GM23338 (cell line): ENCODE measurements around the gene ACD. TPM values are rescaled to one million over a fixed set of nuclear protein-coding genes. Genes with fewer than 3 reads are reported as not detected.

Experiments used
- ATAC-seq: fragments of 200-7000 bp; cut with Tn5 transposase; 3 replicates; pipeline ENCODE4 v1.9.1; 2020
- DNase-seq: peaks from one replicate; pipeline ENCODE4 v3.0.0-alpha.2; 2015; ENCODE audit warnings: low spot score
- H2AFZ ChIP-seq: fragments of 200-600 bp; sonication (generic); 2 replicates; pipeline ENCODE4 v1.8.0; 2016; ENCODE audit warnings: antibody characterized with exemption, mild to moderate bottlenecking, moderate library complexity
- H3F3A ChIP-seq: fragments of 200-600 bp; sonication (generic); replicated peaks from 2 replicates; pipeline ENCODE4 v1.8.0; 2017; ENCODE audit warnings: antibody characterized with exemption, mixed run types, low read depth
- H3K27ac ChIP-seq: fragments of 200-600 bp; sonication (generic); 2 replicates; pipeline ENCODE4 v1.6.1; 2016; ENCODE audit warnings: low read depth
- H3K27me3 ChIP-seq: fragments of 200-600 bp; sonication (generic); 2 replicates; pipeline ENCODE4 v1.8.0; 2016; ENCODE audit warnings: mild to moderate bottlenecking, mixed run types, moderate library complexity; ENCODE audit not compliant: insufficient read depth
- H3K36me3 ChIP-seq: fragments of 200-600 bp; sonication (generic); 2 replicates; pipeline ENCODE4 v1.8.0; 2016; ENCODE audit warnings: mild to moderate bottlenecking; ENCODE audit not compliant: insufficient read depth
- H3K4me1 ChIP-seq: fragments of 200-600 bp; sonication (generic); 2 replicates; pipeline ENCODE4 v1.8.0; 2016; ENCODE audit warnings: mild to moderate bottlenecking, moderate library complexity; ENCODE audit not compliant: insufficient read depth
- H3K4me2 ChIP-seq: fragments of 200-600 bp; sonication (generic); 2 replicates; pipeline ENCODE4 v1.7.1; 2017; ENCODE audit warnings: mixed run types
- H3K4me3 ChIP-seq: fragments of 200-600 bp; sonication (generic); 2 replicates; pipeline ENCODE4 v1.6.1; 2016; ENCODE audit warnings: mixed run types
- H3K79me2 ChIP-seq: fragments of 200-600 bp; sonication (generic); replicated peaks from 2 replicates; pipeline ENCODE4 v1.8.0; 2017; ENCODE audit warnings: mild to moderate bottlenecking; ENCODE audit not compliant: insufficient read depth
- H3K9me2 ChIP-seq: fragments of 200-600 bp; sonication (generic); 2 replicates; pipeline ENCODE4 v1.8.0; 2017; ENCODE audit not compliant: insufficient read depth
- H4K20me1 ChIP-seq: fragments of 200-600 bp; sonication (generic); replicated peaks from 2 replicates; pipeline ENCODE4 v1.8.0; 2017; ENCODE audit warnings: mild to moderate bottlenecking; ENCODE audit not compliant: insufficient read depth
- H3K27ac Mint-ChIP-seq: 2 replicates; pipeline ENCODE4 v1.8.0; 2020; ENCODE audit warnings: inconsistent platforms, mild to moderate bottlenecking, moderate library complexity, mixed read lengths
- H3K27me3 Mint-ChIP-seq: 3 replicates; pipeline ENCODE4 v1.8.0; 2022; ENCODE audit warnings: low read depth, mild to moderate bottlenecking, moderate library complexity, mixed read lengths, inconsistent platforms; ENCODE audit not compliant: insufficient read depth, poor library complexity
- H3K36me3 Mint-ChIP-seq: 3 replicates; pipeline ENCODE4 v1.8.0; 2021; ENCODE audit warnings: low read depth, mild to moderate bottlenecking, inconsistent platforms, moderate library complexity, mixed read lengths
- H3K4me1 Mint-ChIP-seq: 3 replicates; pipeline ENCODE4 v1.8.0; 2020; ENCODE audit warnings: mild to moderate bottlenecking, inconsistent platforms, mixed read lengths
- H3K4me3 Mint-ChIP-seq: 3 replicates; pipeline ENCODE4 v1.8.0; 2021; ENCODE audit warnings: moderate library complexity, mild to moderate bottlenecking, inconsistent platforms, mixed read lengths
- H3K9me3 Mint-ChIP-seq: 3 replicates; pipeline ENCODE4 v1.8.0; 2020; ENCODE audit warnings: moderate library complexity, mild to moderate bottlenecking, inconsistent platforms, mixed read lengths
- CREB1 ChIP-seq: fragments of 250-450 bp; sonication (Bioruptor Pico); IDR thresholded peaks from 2 replicates; pipeline ENCODE4 v1.5.0; 2020; ENCODE audit warnings: low read depth, mild to moderate bottlenecking, moderate library complexity
- CTCF ChIP-seq, 2 experiments: fragments of 200-600 bp in 1 of 2; sonication (generic) in 1 of 2; conservative IDR thresholded peaks; 2 replicates each; pipeline versions ENCODE4 v1.5.1 to v1.6.1; 2016 to 2017; ENCODE audit warnings: antibody characterized with exemption in 2 of 2, low read depth in 2 of 2, mild to moderate bottlenecking in 2 of 2, moderate library complexity in 1 of 2
- ETS1 ChIP-seq: IDR thresholded peaks from 2 replicates; pipeline ENCODE4 v1.6.1; 2016; ENCODE audit warnings: antibody characterized with exemption
- EZH2 ChIP-seq: fragments of 200-600 bp; sonication (generic); IDR thresholded peaks from one replicate; pipeline ENCODE4 v1.8.0; 2017; ENCODE audit warnings: antibody characterized with exemption, mild to moderate bottlenecking, low read depth; ENCODE audit not compliant: unreplicated experiment
- EZH2phosphoT487 ChIP-seq: fragments of 200-600 bp; sonication (generic); IDR thresholded peaks from one replicate; pipeline ENCODE4 v1.8.1; 2018; ENCODE audit warnings: antibody characterized with exemption; ENCODE audit not compliant: unreplicated experiment
- JUNB ChIP-seq: IDR thresholded peaks from one replicate; pipeline ENCODE4 v1.6.1; 2016; ENCODE audit warnings: antibody characterized with exemption; ENCODE audit not compliant: unreplicated experiment
- NANOG ChIP-seq: IDR thresholded peaks from 2 replicates; pipeline ENCODE4 v1.6.1; 2016; ENCODE audit warnings: antibody characterized with exemption, borderline replicate concordance
- POLR2AphosphoS5 ChIP-seq: IDR thresholded peaks from 2 replicates; pipeline ENCODE4 v1.6.1; 2016; ENCODE audit warnings: antibody characterized with exemption, low read depth
- REST ChIP-seq: IDR thresholded peaks from one replicate; pipeline ENCODE4 v1.6.1; 2018; ENCODE audit warnings: antibody characterized with exemption; ENCODE audit not compliant: unreplicated experiment
- STAT1 ChIP-seq: IDR thresholded peaks from one replicate; pipeline ENCODE4 v1.6.1; 2016; ENCODE audit warnings: antibody characterized with exemption; ENCODE audit not compliant: unreplicated experiment
- ZNF114 ChIP-seq: fragments of 250-450 bp; sonication (Bioruptor Pico); IDR thresholded peaks from 2 replicates; pipeline ENCODE4 v1.5.0; 2020; ENCODE audit warnings: mild to moderate bottlenecking, moderate library complexity
- ZNF331 ChIP-seq: fragments of 250-450 bp; sonication (Bioruptor Pico); IDR thresholded peaks from 2 replicates; pipeline ENCODE4 v1.5.0; 2020; ENCODE audit warnings: low read depth, mild to moderate bottlenecking, moderate library complexity
- polyA plus RNA-seq: library from polyadenylated mRNA; unstranded; fragments of >200 nt; fragmentation: Nextera tagmentation; extraction: Ambion mirVana; gene quantifications from 2 replicates; pipeline ENCODE4 v1.2.1, GENCODE V29; 2016
- total RNA-seq: library from RNA; depleted of rRNA; stranded (reverse); fragments of >200 nt; shearing (Covaris generic); gene quantifications from 2 replicates; pipeline ENCODE4 v1.2.3, GENCODE V29; 2014

The ACD gene
- total and polyA plus RNA-seq, 2 experiments from 2014 or later: 38.7 to 51.7 TPM

GRCh38 chr16:67704110-67704509, 44.0 kb upstream of the ACD start (continued):
- TF ChIP-seq POLR2AphosphoS5: no peak
- TF ChIP-seq EZH2phosphoT487: no peak
- no peak for TF ChIP-seq ZNF331
- no peak for TF ChIP-seq EZH2

DNA sequence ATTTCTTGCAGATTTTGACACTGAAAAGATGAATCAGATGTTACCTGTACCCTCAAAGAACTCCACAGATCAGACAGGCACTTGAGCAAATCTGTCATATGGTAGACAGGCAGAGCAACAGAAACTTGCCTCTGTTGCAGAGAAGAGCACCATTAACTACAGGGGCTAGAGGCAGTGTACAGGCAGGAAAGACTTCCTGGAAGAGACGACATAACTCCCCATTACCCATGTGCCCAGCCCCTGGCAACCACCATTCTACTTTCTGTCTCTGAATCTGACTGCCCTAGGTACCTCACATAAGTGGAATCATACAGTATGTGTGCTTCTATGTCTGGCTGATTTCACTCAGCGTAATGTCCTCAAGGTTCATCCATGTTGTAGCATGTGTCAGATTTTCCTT, 43.6 kb upstream of the ACD start:
- Histone ChIP-seq H3K79me2 (peaks cover 88% of the 10 kb centered on the region), H3K4me1 (peaks cover 5% of the 10 kb centered on the region), H3K4me2 (no peak overlapping the region), H4K20me1 (peaks cover 15% of the 10 kb centered on the region; the same call in 1 of the 2 replicates), H3K9me2 (no peaks in the 10 kb centered on the region), H3K27me3 (no peaks in the 10 kb centered on the region), H3F3A (no peaks in the 10 kb centered on the region; the same call in 1 of the 2 replicates), H3K36me3 (no peaks in the 10 kb centered on the region), H2AFZ (no peak overlapping the region), H3K27ac (no peak overlapping the region), H3K4me3 (no peak overlapping the region)
- H3K27me3 Mint-ChIP-seq: no peaks in the 10 kb centered on the region
- H3K4me1 Mint-ChIP-seq: peaks cover 3% of the 10 kb centered on the region; the same call in 2 of the 3 replicates
- no peaks in the 10 kb centered on the region for H3K9me3 Mint-ChIP-seq
- no peak overlapping the region for H3K27ac Mint-ChIP-seq
- DNase-seq: no peak
- peaks cover 3% of the 10 kb centered on the region; the same call in 2 of the 3 replicates for H3K36me3 Mint-ChIP-seq
- TF ChIP-seq CREB1 (CRISPR knock-in tag): no peak
- no peak for TF ChIP-seq POLR2AphosphoS5
- TF ChIP-seq NANOG: no peak
- TF ChIP-seq EZH2: no peak
- no peak for TF ChIP-seq REST
- no peak for TF ChIP-seq EZH2phosphoT487
- TF ChIP-seq ZNF114 (CRISPR knock-in tag): no peak
- TF ChIP-seq JUNB: no peak
- TF ChIP-seq STAT1: no peak
- ATAC-seq: no peak
- H3K4me3 Mint-ChIP-seq: no peak overlapping the region

DNA sequence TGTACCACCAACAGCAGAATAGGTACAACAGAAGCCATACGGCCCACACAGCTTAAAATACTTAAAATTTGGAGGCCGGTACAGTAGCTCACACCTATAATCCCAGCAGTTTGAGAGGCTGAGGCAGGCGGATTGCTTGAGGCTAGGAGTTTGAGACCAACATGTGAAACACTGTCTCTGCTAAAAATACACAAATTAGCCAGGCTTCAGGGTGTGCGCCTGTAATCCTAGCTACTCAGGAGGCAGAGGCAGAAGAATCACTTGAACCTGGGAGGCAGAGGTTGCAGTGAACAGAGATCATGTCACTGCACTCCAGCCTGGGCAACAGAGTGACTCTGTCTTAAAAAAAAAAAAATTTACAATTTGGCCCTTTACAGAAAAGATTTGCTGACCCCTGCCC, 42.1 kb upstream of the ACD start:
- H3K79me2 ChIP-seq: peaks cover 76% of the 10 kb centered on the region
- H3K4me2 ChIP-seq: no peak overlapping the region
- TF ChIP-seq STAT1 (no peak), JUNB (no peak), CTCF (conservative IDR thresholded peaks at IDR 0.05; ENCODE audit: low read depth in 2 of 2) (no peak), ETS1 (no peak), CREB1 (CRISPR knock-in tag) (no peak), EZH2 (no peak), ZNF331 (no peak), EZH2phosphoT487 (no peak)

More for the DNA sequence above, 42.1 kb upstream of the ACD start:
- no peaks in the 10 kb centered on the region for H3K27me3 ChIP-seq
- peaks cover 6% of the 10 kb centered on the region; the same call in 2 of the 3 replicates for H3K36me3 Mint-ChIP-seq
- H3K27me3 Mint-ChIP-seq: no peaks in the 10 kb centered on the region
- no peaks in the 10 kb centered on the region for H3K9me3 Mint-ChIP-seq
- H2AFZ ChIP-seq: no peak overlapping the region
- no peaks in the 10 kb centered on the region for H3K4me1 Mint-ChIP-seq
- no peak overlapping the region; the same call in 1 of the 2 replicates for H3K27ac ChIP-seq
- no peaks in the 10 kb centered on the region for H3F3A ChIP-seq
- DNase-seq (no peak), ATAC-seq (no peak)
- H3K9me2 ChIP-seq: no peaks in the 10 kb centered on the region
- H3K36me3 ChIP-seq: no peaks in the 10 kb centered on the region
- no peak overlapping the region for H3K4me3 Mint-ChIP-seq
- no peaks in the 10 kb centered on the region for H3K4me1 ChIP-seq
- H3K4me3 ChIP-seq: no peak overlapping the region
- no peak overlapping the region for H3K27ac Mint-ChIP-seq
- H4K20me1 ChIP-seq: peaks cover 10% of the 10 kb centered on the region; the same call in 1 of the 2 replicates
